Suprapubic skin (tissue), 4 donors: ENCODE results near the gene HEXD. TPM values are rescaled to one million over a fixed set of nuclear protein-coding genes. Genes with fewer than 3 reads are reported as not detected.

Experiments used
- DNase-seq, 2 donors: peaks; one replicate each; pipeline ENCODE4 v3.0.0-alpha.2; 2019; ENCODE audit warnings: low spot score in 2 of 2
- H3K27ac ChIP-seq: fragments of 200-600 bp; sonication (generic); one replicate; pipeline ENCODE4 v1.5.1; 2019
- H3K27me3 ChIP-seq: fragments of 200-600 bp; sonication (generic); one replicate; pipeline ENCODE4 v1.5.1; 2019
- H3K36me3 ChIP-seq: fragments of 200-600 bp; sonication (generic); one replicate; pipeline ENCODE4 v1.5.1; 2019
- H3K4me1 ChIP-seq: fragments of 200-600 bp; sonication (generic); one replicate; pipeline ENCODE4 v1.5.1; 2019
- H3K4me3 ChIP-seq: fragments of 200-600 bp; sonication (generic); one replicate; pipeline ENCODE4 v1.5.1; 2019; ENCODE audit warnings: mild to moderate bottlenecking
- H3K9me3 ChIP-seq: fragments of 200-600 bp; sonication (generic); one replicate; pipeline ENCODE4 v1.5.1; 2019
- CTCF ChIP-seq, 2 donors: fragments of 200-600 bp in 1 of 2; fragments of 450-650 bp in 1 of 2; sonication (generic) in 1 of 2; IDR thresholded peaks; one replicate each; pipeline ENCODE4 v1.5.1; 2016 to 2019; ENCODE audit warnings: antibody characterized with exemption in 2 of 2, mild to moderate bottlenecking in 1 of 2, moderate library complexity in 1 of 2
- EP300 ChIP-seq: sonication (generic); formaldehyde crosslinking; IDR thresholded peaks from one replicate; pipeline ENCODE4 v1.6.1; 2017; ENCODE audit warnings: antibody characterized with exemption
- POLR2A ChIP-seq, 2 donors: fragments of 450-650 bp; IDR thresholded peaks; one replicate each; pipeline ENCODE4 v1.6.1; 2017; ENCODE audit warnings: antibody characterized with exemption in 2 of 2, mild to moderate bottlenecking in 2 of 2, moderate library complexity in 2 of 2
- POLR2AphosphoS5 ChIP-seq, 3 donors: sonication (generic); formaldehyde crosslinking; IDR thresholded peaks; one replicate each; pipeline ENCODE4 v1.6.1; 2017; ENCODE audit warnings: antibody characterized with exemption in 3 of 3
- WGBS: methylation state at CpG from one replicate; pipeline ENCODE4 v1.1.5; 2018; 5-methylcytosine and 5-hydroxymethylcytosine counted together
- total RNA-seq, 4 donors: library from RNA; depleted of rRNA; stranded (reverse); fragments of >200 nt; gene quantifications; one replicate each; pipeline ENCODE4 v1.1.0, GENCODE V29; 2016

The HEXD gene
- total RNA-seq, 4 donors from 2014 or later = 28.1 to 84.6 (median 33.4) TPM

- no peak for DNase-seq
- no peak for TF ChIP-seq POLR2AphosphoS5 (IDR thresholded peaks at IDR 0.05)
- TF ChIP-seq CTCF (IDR thresholded peaks at IDR 0.05) = no peak
- TF ChIP-seq EP300 = no peak
- H3K4me3 ChIP-seq = no peak overlapping the region
- 88% methylated on average over 21 of the region's 43 CpGs for WGBS
- H3K4me1 ChIP-seq = no peaks in the 10 kb centered on the region
- H3K9me3 ChIP-seq = no peaks in the 10 kb centered on the region
- H3K27me3 ChIP-seq = no peaks in the 10 kb centered on the region
- no peak overlapping the region for H3K27ac ChIP-seq
- peaks cover 52% of the 10 kb centered on the region for H3K36me3 ChIP-seq
Observed at GRCh38 chr17:82435601-82436583, 17.7 kb downstream of the HEXD start.

- Histone ChIP-seq H3K36me3 (peaks cover 52% of the 10 kb centered on the region), H3K27ac (no peak overlapping the region), H3K27me3 (no peaks in the 10 kb centered on the region), H3K4me3 (no peak overlapping the region), H3K9me3 (no peaks in the 10 kb centered on the region), H3K4me1 (no peaks in the 10 kb centered on the region)
- WGBS = 81% methylated on average over 14 of the region's 36 CpGs
- no peak for DNase-seq
- TF ChIP-seq POLR2A (IDR thresholded peaks at IDR 0.05) = no peak
- TF ChIP-seq POLR2AphosphoS5 (IDR thresholded peaks at IDR 0.05) = no peak
- no peak for TF ChIP-seq EP300
- TF ChIP-seq CTCF (IDR thresholded peaks at IDR 0.05) = no peak
Observed at GRCh38 chr17:82436601-82437324, 18.6 kb downstream of the HEXD start.

GRCh38 chr17:82437325-82437668 lies 19.1 kb downstream of the HEXD start:
- Histone ChIP-seq H3K4me3 (no peak overlapping the region), H3K27ac (no peak overlapping the region), H3K27me3 (no peaks in the 10 kb centered on the region), H3K9me3 (no peaks in the 10 kb centered on the region), H3K4me1 (no peaks in the 10 kb centered on the region), H3K36me3 (peaks cover 56% of the 10 kb centered on the region)
- no CpG with 5 or more reads among the region's 18 CpGs for WGBS
- no peak for DNase-seq
- TF ChIP-seq CTCF (IDR thresholded peaks at IDR 0.05) = no peak
- no peak for TF ChIP-seq EP300

GRCh38 chr17:82438401-82439193 lies 20.4 kb downstream of the HEXD start:
- TF ChIP-seq POLR2AphosphoS5 (IDR thresholded peaks at IDR 0.05) (no peak), CTCF (IDR thresholded peaks at IDR 0.05) (no peak), POLR2A (IDR thresholded peaks at IDR 0.05) (no peak)
- H3K27me3 ChIP-seq = no peaks in the 10 kb centered on the region
- H3K36me3 ChIP-seq = peaks cover 68% of the 10 kb centered on the region
- no peak overlapping the region for H3K27ac ChIP-seq
- DNase-seq = peak in 1 of 2 donors; percentile 63
- WGBS = 95% methylated on average over 3 of the region's 26 CpGs
- H3K4me1 ChIP-seq = peaks cover 5% of the 10 kb centered on the region
- H3K9me3 ChIP-seq = no peaks in the 10 kb centered on the region
- H3K4me3 ChIP-seq = no peak overlapping the region
